Chondrocyte (in vitro differentiated cells): ENCODE measurements around the gene CLIP1. TPM values are rescaled to one million over a fixed set of nuclear protein-coding genes. Genes with fewer than 3 reads are reported as not detected.
A peak's percentile ranks its signal among the peaks of the same experiment; 100 is the strongest.

ENCODE experiments used
- DNase-seq: peaks from one replicate; pipeline ENCODE4 v3.0.0; 2021; ENCODE audit warnings: mixed read lengths, low spot score
- H3K27ac Mint-ChIP-seq: one replicate; pipeline ENCODE4 v1.8.0; 2021; ENCODE audit warnings: mild to moderate bottlenecking, moderate library complexity, mixed read lengths; ENCODE audit not compliant: unreplicated experiment
- H3K27me3 Mint-ChIP-seq: 2 replicates; pipeline ENCODE4 v1.8.0; 2021; ENCODE audit warnings: low read depth, mixed read lengths
- H3K36me3 Mint-ChIP-seq: 2 replicates; pipeline ENCODE4 v1.8.0; 2021; ENCODE audit warnings: low read depth, mixed read lengths
- H3K4me1 Mint-ChIP-seq: 2 replicates; pipeline ENCODE4 v1.8.0; 2021; ENCODE audit warnings: low read depth, mild to moderate bottlenecking, mixed read lengths
- H3K4me3 Mint-ChIP-seq: one replicate; pipeline ENCODE4 v1.8.0; 2021; ENCODE audit warnings: mild to moderate bottlenecking, moderate library complexity, mixed read lengths; ENCODE audit not compliant: unreplicated experiment
- H3K9me3 Mint-ChIP-seq: 2 replicates; pipeline ENCODE4 v1.8.0; 2021; ENCODE audit warnings: low read depth, mixed read lengths
- CTCF ChIP-seq: fragments of 200-600 bp; sonication (generic); IDR thresholded peaks from 2 replicates; pipeline ENCODE4 v1.5.0; 2021; ENCODE audit warnings: antibody characterized with exemption, mild to moderate bottlenecking, moderate library complexity
- total RNA-seq: library from RNA; stranded (reverse); gene quantifications from 3 replicates; pipeline ENCODE4 v1.2.1, GENCODE V29; 2021

Gene CLIP1
- total RNA-seq, 1 donor from 2014 or later = 101 TPM

DNA sequence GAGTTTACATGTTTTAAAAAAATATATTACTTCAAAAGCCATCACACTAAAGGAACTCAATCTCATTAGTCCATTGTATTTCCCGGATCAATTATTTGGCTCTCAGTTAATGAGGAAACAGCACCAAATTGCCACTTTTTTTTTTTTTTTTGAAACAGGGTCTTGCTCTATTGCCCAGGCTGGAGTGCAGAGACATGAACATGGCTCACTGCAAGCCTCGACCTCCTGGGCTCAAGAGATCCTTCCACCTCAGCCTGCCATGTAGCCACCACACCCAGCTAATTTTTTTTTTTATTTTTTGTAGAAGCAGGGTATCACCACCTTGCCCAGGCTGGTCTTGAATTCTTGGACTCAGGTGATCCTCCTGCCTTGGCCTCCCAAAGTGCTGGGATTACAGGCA lies 77.4 kb downstream of the CLIP1 start:
- peaks cover 29% of the 10 kb centered on the region for H3K36me3 Mint-ChIP-seq
- no peak for DNase-seq
- H3K4me3 Mint-ChIP-seq = no peak overlapping the region
- no peak for TF ChIP-seq CTCF
- H3K4me1 Mint-ChIP-seq = peaks cover under 1% of the 10 kb centered on the region
- H3K27me3 Mint-ChIP-seq = no peaks in the 10 kb centered on the region
- no peak overlapping the region for H3K27ac Mint-ChIP-seq
- H3K9me3 Mint-ChIP-seq = no peaks in the 10 kb centered on the region

- H3K4me1 Mint-ChIP-seq = peaks cover 8% of the 10 kb centered on the region
- H3K4me3 Mint-ChIP-seq = no peak overlapping the region
- no peak for DNase-seq
- peak overlapping the region; percentile 29 for H3K27ac Mint-ChIP-seq
- no peaks in the 10 kb centered on the region for H3K9me3 Mint-ChIP-seq
- H3K36me3 Mint-ChIP-seq = peaks cover 40% of the 10 kb centered on the region
- H3K27me3 Mint-ChIP-seq = no peaks in the 10 kb centered on the region
- peak; percentile 82 for TF ChIP-seq CTCF
Observed at GRCh38 chr12:122336015-122336946, 86.2 kb downstream of the CLIP1 start.

DNA sequence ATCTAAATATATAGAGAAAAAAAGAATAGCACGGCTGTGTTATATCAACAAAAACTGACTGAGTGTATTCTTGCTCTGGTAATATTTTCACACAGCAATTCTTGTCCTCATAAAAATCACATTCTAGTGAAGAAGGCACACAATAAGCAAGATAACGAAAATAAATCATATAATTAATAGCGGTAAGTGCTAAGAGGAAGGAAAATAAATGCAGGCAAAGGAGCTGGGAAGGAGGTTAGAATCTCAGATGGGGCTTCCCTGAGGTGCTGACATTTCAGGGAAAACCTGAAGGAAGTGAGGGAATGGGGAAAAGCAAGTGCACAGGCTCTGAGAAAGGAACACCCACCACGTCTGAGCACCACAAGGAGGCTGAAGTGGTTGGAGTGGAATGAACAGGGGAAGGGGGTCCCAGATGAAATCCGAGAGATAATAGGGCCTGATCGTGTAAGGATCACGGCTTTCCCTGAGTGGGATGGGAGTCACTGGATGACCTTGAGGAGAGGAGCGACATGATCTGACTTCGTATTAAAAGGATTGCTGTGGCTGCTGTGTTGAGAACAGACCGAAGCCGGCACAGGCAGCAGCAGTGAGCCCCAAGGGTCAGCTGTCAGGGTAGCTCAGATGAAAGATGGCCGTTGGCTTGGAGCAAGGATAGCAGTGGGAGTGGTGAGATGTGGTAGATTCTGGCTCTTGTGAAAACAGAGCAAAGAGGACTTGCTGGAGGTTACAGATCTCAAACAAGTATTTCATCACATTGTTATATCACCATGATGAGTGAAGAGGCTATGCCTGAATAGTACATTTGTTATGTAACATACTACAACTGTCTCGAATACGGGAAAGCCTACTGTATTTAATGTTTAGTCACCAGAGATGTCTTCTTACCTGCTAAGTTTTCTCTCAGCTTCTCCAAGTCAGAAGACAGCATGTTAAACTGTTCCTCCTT lies 89.1 kb downstream of the CLIP1 start:
- no peak for DNase-seq
- no peak overlapping the region for H3K4me3 Mint-ChIP-seq
- peak overlapping the region; percentile 82 for H3K27ac Mint-ChIP-seq

DNA sequence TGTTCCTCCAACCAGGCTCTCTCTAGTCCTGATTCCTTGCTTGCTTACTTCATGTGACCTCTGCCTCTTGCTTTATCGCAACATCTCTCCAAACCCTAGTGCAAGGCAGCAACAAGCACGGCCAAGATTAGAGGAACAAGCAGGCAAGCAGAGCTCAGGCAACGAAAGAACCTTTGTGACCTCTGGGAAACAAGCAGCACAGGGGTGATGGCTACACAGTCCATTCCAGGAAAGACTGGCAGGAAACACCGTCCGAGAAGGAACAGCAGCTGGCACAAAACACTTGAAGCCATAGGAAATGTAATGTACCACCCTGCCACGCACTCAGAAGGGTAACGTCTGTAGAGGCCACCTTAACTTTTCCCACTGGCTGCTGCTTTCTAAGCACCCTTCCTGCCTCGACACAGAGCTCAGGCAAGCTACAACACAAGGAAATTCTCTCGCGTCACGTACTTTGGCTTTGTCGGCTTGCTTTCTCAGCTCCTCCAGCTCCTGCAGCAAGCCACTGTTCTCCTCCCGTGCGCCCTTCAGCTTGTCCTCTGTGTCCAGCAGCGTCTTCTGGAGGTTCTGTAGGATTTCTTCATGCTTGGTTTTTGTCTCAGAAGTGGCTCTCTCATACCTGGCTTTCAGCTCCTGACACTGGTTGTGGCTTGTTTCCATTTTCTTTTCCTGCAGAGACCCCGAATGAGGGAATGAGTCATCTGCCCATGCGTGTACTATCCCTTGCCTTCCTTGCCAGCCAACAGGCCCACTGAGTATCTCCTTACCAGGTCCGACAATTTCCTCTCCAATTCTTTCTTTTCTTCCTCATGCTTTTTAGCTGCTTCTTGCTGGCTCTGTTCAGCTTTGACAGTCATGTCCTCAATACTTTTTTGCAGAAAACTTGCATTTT lies 94.7 kb downstream of the CLIP1 start:
- H3K36me3 Mint-ChIP-seq = peaks cover 28% of the 10 kb centered on the region
- H3K4me1 Mint-ChIP-seq = peaks cover 2% of the 10 kb centered on the region
- H3K27me3 Mint-ChIP-seq = no peaks in the 10 kb centered on the region
- H3K27ac Mint-ChIP-seq = peak overlapping the region; percentile 0
- H3K9me3 Mint-ChIP-seq = no peaks in the 10 kb centered on the region
- no peak overlapping the region for H3K4me3 Mint-ChIP-seq
- DNase-seq = no peak
- no peak for TF ChIP-seq CTCF

More for the DNA sequence above, 89.1 kb downstream of the CLIP1 start:
- H3K27me3 Mint-ChIP-seq = no peaks in the 10 kb centered on the region
- H3K4me1 Mint-ChIP-seq = peaks cover 8% of the 10 kb centered on the region
- TF ChIP-seq CTCF = no peak
- no peaks in the 10 kb centered on the region for H3K9me3 Mint-ChIP-seq
- peaks cover 28% of the 10 kb centered on the region for H3K36me3 Mint-ChIP-seq
